DOHH2 (cell line): ENCODE measurements around the gene INPP4B.

Experiments
- H3F3A ChIP-seq: fragments of 200-600 bp; sonication (generic), shearing (Covaris generic); 2 replicates; pipeline ENCODE4 v1.6.0; 2016; ENCODE audit warnings: antibody characterized with exemption, mild to moderate bottlenecking; ENCODE audit not compliant: control insufficient read depth, insufficient read depth
- H3K27ac ChIP-seq: fragments of 200-600 bp; sonication (generic); 2 replicates; pipeline ENCODE4 v1.5.1; 2014; ENCODE audit warnings: low read depth, mild to moderate bottlenecking, low read length, moderate library complexity
- H3K27me3 ChIP-seq: fragments of 200-600 bp; sonication (generic); 2 replicates; pipeline ENCODE4 v1.6.1; 2014; ENCODE audit warnings: mild to moderate bottlenecking, low read length, mixed read lengths; ENCODE audit not compliant: control insufficient read depth
- H3K36me3 ChIP-seq: fragments of 200-600 bp; sonication (generic); 2 replicates; pipeline ENCODE4 v1.6.1; 2014; ENCODE audit warnings: mild to moderate bottlenecking, low read length, moderate library complexity, mixed read lengths; ENCODE audit not compliant: control insufficient read depth
- H3K4me1 ChIP-seq: fragments of 200-600 bp; sonication (generic); 2 replicates; pipeline ENCODE4 v1.6.1; 2014; ENCODE audit warnings: mild to moderate bottlenecking, low read length, mixed read lengths; ENCODE audit not compliant: control insufficient read depth
- H3K4me2 ChIP-seq: fragments of 200-600 bp; sonication (generic); 2 replicates; pipeline ENCODE4 v1.6.0; 2014; ENCODE audit warnings: mild to moderate bottlenecking, low read length, moderate library complexity
- H3K4me3 ChIP-seq: fragments of 200-600 bp; sonication (generic); 2 replicates; pipeline ENCODE4 v1.5.1; 2014; ENCODE audit warnings: mild to moderate bottlenecking, low read length, mixed read lengths
- H3K79me2 ChIP-seq: fragments of 200-600 bp; sonication (generic); 2 replicates; pipeline ENCODE4 v1.6.1; 2014; ENCODE audit warnings: mild to moderate bottlenecking, low read length, mixed read lengths; ENCODE audit not compliant: control insufficient read depth
- H3K9me2 ChIP-seq: fragments of 200-600 bp; sonication (generic); replicated peaks from 2 replicates; pipeline ENCODE4 v1.6.1; 2014; ENCODE audit warnings: mild to moderate bottlenecking, low read length, mixed read lengths; ENCODE audit not compliant: control insufficient read depth
- H3K9me3 ChIP-seq: fragments of 200-600 bp; sonication (generic); 2 replicates; pipeline ENCODE4 v1.6.1; 2014; ENCODE audit warnings: antibody characterized with exemption, low read length, mixed read lengths; ENCODE audit not compliant: control insufficient read depth, insufficient read depth
- H4K20me1 ChIP-seq: fragments of 200-600 bp; sonication (generic); 2 replicates; pipeline ENCODE4 v1.6.0; 2014; ENCODE audit warnings: low read depth, mild to moderate bottlenecking, antibody characterized with exemption, low read length, moderate library complexity; ENCODE audit not compliant: control insufficient read depth, insufficient read depth
- CTCF ChIP-seq: fragments of 200-600 bp; sonication (generic); IDR thresholded peaks from one replicate; pipeline ENCODE4 v1.5.1; 2014; ENCODE audit warnings: antibody characterized with exemption, mild to moderate bottlenecking, low read depth, low read length; ENCODE audit not compliant: poor library complexity, severe bottlenecking
- EZH2phosphoT487 ChIP-seq: fragments of 200-600 bp; sonication (generic); IDR thresholded peaks from 2 replicates; pipeline ENCODE4 v1.6.1; 2017; ENCODE audit warnings: borderline replicate concordance, mild to moderate bottlenecking, antibody characterized with exemption, low read length, moderate library complexity, mixed read lengths

The INPP4B gene

GRCh38 chr4:142376204-142376603 is 469.9 kb downstream of the INPP4B start:
- H3K9me3 ChIP-seq = no peaks in the 10 kb centered on the region
- no peaks in the 10 kb centered on the region for H4K20me1 ChIP-seq
- no peak overlapping the region for H3K4me3 ChIP-seq
- no peak for TF ChIP-seq EZH2phosphoT487
- TF ChIP-seq CTCF = no peak
- H3K27me3 ChIP-seq = no peaks in the 10 kb centered on the region
- no peak overlapping the region for H3K27ac ChIP-seq
- H3K36me3 ChIP-seq = no peaks in the 10 kb centered on the region
- no peaks in the 10 kb centered on the region for H3K79me2 ChIP-seq
- H3F3A ChIP-seq = no peaks in the 10 kb centered on the region
- H3K4me1 ChIP-seq = no peaks in the 10 kb centered on the region
- H3K4me2 ChIP-seq = no peak overlapping the region
- H3K9me2 ChIP-seq = no peaks in the 10 kb centered on the region

- Histone ChIP-seq H3K9me2 (no peaks in the 10 kb centered on the region), H3K79me2 (no peaks in the 10 kb centered on the region), H3K9me3 (no peaks in the 10 kb centered on the region), H4K20me1 (no peaks in the 10 kb centered on the region), H3K27me3 (no peaks in the 10 kb centered on the region), H3K27ac (no peak overlapping the region), H3K4me3 (no peak overlapping the region), H3K4me2 (no peak overlapping the region), H3K4me1 (no peaks in the 10 kb centered on the region), H3F3A (no peaks in the 10 kb centered on the region), H3K36me3 (no peaks in the 10 kb centered on the region)
- TF ChIP-seq EZH2phosphoT487 (no peak), CTCF (no peak)
These were observed 472.5 kb downstream of the INPP4B start for GRCh38 chr4:142373610-142374009.

- Histone ChIP-seq H3K4me2 (no peak overlapping the region), H3K4me1 (no peaks in the 10 kb centered on the region), H3K9me2 (no peaks in the 10 kb centered on the region), H3K4me3 (no peak overlapping the region), H3K27ac (no peak overlapping the region), H3K27me3 (no peaks in the 10 kb centered on the region), H4K20me1 (no peaks in the 10 kb centered on the region), H3K9me3 (no peaks in the 10 kb centered on the region), H3K36me3 (no peaks in the 10 kb centered on the region), H3K79me2 (no peaks in the 10 kb centered on the region), H3F3A (no peaks in the 10 kb centered on the region)
- TF ChIP-seq CTCF (no peak), EZH2phosphoT487 (no peak)
These were observed 473.4 kb downstream of the INPP4B start for GRCh38 chr4:142372530-142373260.
